DND-41 (cell line): ENCODE data around the gene NIP7.

Experiments
- ATAC-seq: fragments of 200-7000 bp; cut with Tn5 transposase; 3 replicates; pipeline ENCODE4 v1.9.1; 2021; ENCODE audit warnings: low read depth; ENCODE audit not compliant: insufficient read depth
- DNase-seq: peaks from one replicate; pipeline ENCODE4 v3.0.0-alpha.2; 2020
- H2AFZ ChIP-seq: 2 replicates; pipeline ENCODE4 v1.6.0; 2012; ENCODE audit warnings: low read depth, low read length
- H3K27ac ChIP-seq: 2 replicates; pipeline ENCODE4 v1.5.1; 2012; ENCODE audit warnings: low read length, inconsistent platforms
- H3K27me3 ChIP-seq: fragments of 200-600 bp; sonication (generic); 2 replicates; pipeline ENCODE4 v1.6.0; 2012; ENCODE audit warnings: low read length, mild to moderate bottlenecking, inconsistent platforms; ENCODE audit not compliant: insufficient read depth, poor library complexity
- H3K36me3 ChIP-seq: 2 replicates; pipeline ENCODE4 v1.5.1; 2012; ENCODE audit warnings: low read length, inconsistent platforms; ENCODE audit not compliant: insufficient read depth
- H3K4me1 ChIP-seq: 2 replicates; pipeline ENCODE4 v1.5.1; 2012; ENCODE audit warnings: mild to moderate bottlenecking, low read length; ENCODE audit not compliant: insufficient read depth
- H3K4me2 ChIP-seq: 2 replicates; pipeline ENCODE4 v1.6.0; 2012; ENCODE audit warnings: mild to moderate bottlenecking, moderate library complexity, low read length, inconsistent platforms; ENCODE audit not compliant: insufficient read depth
- H3K4me3 ChIP-seq, 2 experiments: fragments of 200-600 bp in 1 of 2; shearing (Covaris generic) in 1 of 2; 2 replicates each; pipeline ENCODE4 v1.5.1; 2012 to 2016; ENCODE audit warnings: inconsistent platforms in 2 of 2, low read length in 2 of 2, mild to moderate bottlenecking in 2 of 2, low read depth in 1 of 2, moderate library complexity in 1 of 2
- H3K79me2 ChIP-seq: 2 replicates; pipeline ENCODE4 v1.6.0; 2012; ENCODE audit warnings: low read length, inconsistent platforms; ENCODE audit not compliant: insufficient read depth
- H3K9ac ChIP-seq: 2 replicates; pipeline ENCODE4 v1.6.0; 2012; ENCODE audit warnings: low read depth, mild to moderate bottlenecking, inconsistent platforms, low read length, moderate library complexity
- H3K9me3 ChIP-seq: 2 replicates; pipeline ENCODE4 v1.5.1; 2012; ENCODE audit warnings: low read length, moderate library complexity, mild to moderate bottlenecking, inconsistent platforms; ENCODE audit not compliant: insufficient read depth, severe bottlenecking
- H4K20me1 ChIP-seq: 2 replicates; pipeline ENCODE4 v1.6.0; 2012; ENCODE audit warnings: low read length; ENCODE audit not compliant: insufficient read depth
- CTCF ChIP-seq: IDR thresholded peaks from 2 replicates; pipeline ENCODE4 v1.5.1; 2012; ENCODE audit warnings: borderline replicate concordance, low read length, moderate library complexity, mild to moderate bottlenecking; ENCODE audit not compliant: poor library complexity, severe bottlenecking; ENCODE audit errors: extremely low read depth
- EZH2 ChIP-seq: IDR thresholded peaks from 3 replicates; pipeline ENCODE4 v1.6.1; 2012; ENCODE audit warnings: borderline replicate concordance, low read depth, mild to moderate bottlenecking, moderate library complexity, low read length, inconsistent platforms; ENCODE audit not compliant: severe bottlenecking

The NIP7 gene

DNA sequence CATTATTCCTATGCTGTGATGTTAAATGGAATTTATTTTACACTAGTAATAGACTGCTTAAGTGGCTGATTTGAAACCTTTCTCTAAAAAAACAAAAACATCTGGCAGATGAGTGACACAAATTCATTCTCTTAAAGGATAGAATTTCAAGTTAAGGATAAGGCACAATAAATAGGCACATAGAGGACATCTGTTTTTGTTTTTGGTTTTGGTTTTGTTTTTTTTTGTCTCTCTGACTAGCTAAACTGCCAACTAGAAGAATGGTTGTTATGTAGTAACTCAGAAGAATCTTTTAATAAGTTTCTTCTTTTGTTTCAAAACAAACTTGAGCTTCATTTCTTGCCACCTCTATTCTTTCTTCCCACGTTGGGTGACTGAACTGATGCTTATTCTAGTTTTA lies 33.5 kb upstream of the NIP7 start:
- H4K20me1 ChIP-seq = no peaks in the 10 kb centered on the region
- no peak overlapping the region for H3K27ac ChIP-seq
- H2AFZ ChIP-seq = no peak overlapping the region
- peaks cover 8% of the 10 kb centered on the region; the same call in 1 of the 2 replicates for H3K36me3 ChIP-seq
- no peak for DNase-seq
- peaks cover 7% of the 10 kb centered on the region for H3K4me1 ChIP-seq
- H3K4me2 ChIP-seq = no peak overlapping the region
- no peaks in the 10 kb centered on the region for H3K9me3 ChIP-seq
- H3K79me2 ChIP-seq = 0 out of 2 replicates have a peak, but pooled peaks cover 3% of the 10 kb centered on the region
- no peak overlapping the region for H3K9ac ChIP-seq
- no peak for TF ChIP-seq EZH2
- no peak for TF ChIP-seq CTCF
- H3K4me3 ChIP-seq = no peak overlapping the region
- H3K27me3 ChIP-seq = no peaks in the 10 kb centered on the region
- ATAC-seq = no peak

GRCh38 chr16:69307091-69307490 lies 32.5 kb upstream of the NIP7 start:
- Histone ChIP-seq H3K4me3 (no peak overlapping the region), H3K27ac (no peak overlapping the region), H3K4me1 (peaks cover 10% of the 10 kb centered on the region), H4K20me1 (peaks cover 5% of the 10 kb centered on the region), H2AFZ (no peak overlapping the region), H3K27me3 (no peaks in the 10 kb centered on the region), H3K9ac (no peak overlapping the region), H3K9me3 (no peaks in the 10 kb centered on the region), H3K79me2 (peaks cover 12% of the 10 kb centered on the region), H3K4me2 (no peak overlapping the region), H3K36me3 (peaks cover under 1% of the 10 kb centered on the region)
- TF ChIP-seq EZH2 (no peak), CTCF (no peak)
- no peak for DNase-seq
- no peak for ATAC-seq

GRCh38 chr16:69307856-69308255 lies 31.7 kb upstream of the NIP7 start:
- no peak for DNase-seq
- Histone ChIP-seq H2AFZ (no peak overlapping the region), H3K4me3 (no peak overlapping the region), H3K4me2 (no peak overlapping the region), H3K36me3 (no peaks in the 10 kb centered on the region; the same call in none of the 2 replicates), H3K4me1 (peaks cover 17% of the 10 kb centered on the region), H3K79me2 (peaks cover 20% of the 10 kb centered on the region), H4K20me1 (peaks cover 9% of the 10 kb centered on the region), H3K27ac (no peak overlapping the region), H3K9me3 (no peaks in the 10 kb centered on the region), H3K27me3 (no peaks in the 10 kb centered on the region), H3K9ac (no peak overlapping the region)
- TF ChIP-seq CTCF = no peak
- no peak for TF ChIP-seq EZH2
- no peak for ATAC-seq

DNA sequence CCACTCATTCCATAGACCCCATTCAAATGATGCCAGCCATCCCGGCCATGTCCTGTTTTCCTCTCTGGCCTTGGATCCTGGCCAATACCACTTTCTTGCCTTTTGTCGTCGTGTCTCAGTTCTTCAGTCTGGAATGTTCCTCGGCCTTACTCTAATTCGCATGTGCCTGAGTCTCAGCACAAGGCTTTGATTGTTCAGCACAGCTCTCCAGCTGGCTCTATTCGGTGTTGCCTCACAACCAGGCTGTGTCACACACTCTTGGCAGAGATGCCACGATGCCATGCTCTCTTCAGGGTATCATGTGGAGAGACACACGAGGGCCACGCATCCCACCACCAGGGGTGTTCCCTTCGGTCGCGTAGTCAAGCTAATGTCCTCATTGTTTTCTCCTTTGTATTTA lies 30.3 kb upstream of the NIP7 start:
- TF ChIP-seq CTCF = no peak
- TF ChIP-seq EZH2 = no peak
- DNase-seq (no peak), ATAC-seq (no peak)
- no peak overlapping the region for H2AFZ ChIP-seq
- no peaks in the 10 kb centered on the region for H3K9me3 ChIP-seq
- peaks cover 34% of the 10 kb centered on the region for H3K79me2 ChIP-seq
- H3K27ac ChIP-seq = no peak overlapping the region
- H3K4me3 ChIP-seq = no peak overlapping the region
- peaks cover 17% of the 10 kb centered on the region for H4K20me1 ChIP-seq
- no peak overlapping the region for H3K4me2 ChIP-seq
- peaks cover 25% of the 10 kb centered on the region for H3K4me1 ChIP-seq
- no peak overlapping the region for H3K9ac ChIP-seq
- no peaks in the 10 kb centered on the region for H3K27me3 ChIP-seq
- H3K36me3 ChIP-seq = peaks cover 14% of the 10 kb centered on the region
